GM18505 (cell line): ENCODE measurements around the gene CYP8B1.

Experiments used
- ATAC-seq: cut with Tn5 transposase; IDR thresholded peaks from one replicate; pipeline ENCODE4 v1.9.1; 2021; ENCODE audit not compliant: unreplicated experiment
- POLR2A ChIP-seq: IDR thresholded peaks from 4 replicates; pipeline ENCODE4 v1.6.1; 2011; ENCODE audit warnings: borderline replicate concordance; ENCODE audit not compliant: insufficient read depth, insufficient read length; ENCODE audit errors: extremely low read depth

The CYP8B1 gene

GRCh38 chr3:42830437-42831320, 45.0 kb downstream of the CYP8B1 start:
- ATAC-seq: no peak
- no peak for TF ChIP-seq POLR2A

- no peak for ATAC-seq
- TF ChIP-seq POLR2A: no peak
Observed at GRCh38 chr3:42829628-42830436, 45.8 kb downstream of the CYP8B1 start.

- ATAC-seq: no peak
- no peak for TF ChIP-seq POLR2A
Observed at GRCh38 chr3:42829083-42829627, 46.5 kb downstream of the CYP8B1 start.

- TF ChIP-seq POLR2A: no peak
- no peak for ATAC-seq
Observed at GRCh38 chr3:42827654-42828053, 48.0 kb downstream of the CYP8B1 start.

- no peak for TF ChIP-seq POLR2A
- ATAC-seq: no peak
Observed at GRCh38 chr3:42827023-42827422, 48.7 kb downstream of the CYP8B1 start.

GRCh38 chr3:42826141-42826540, 49.5 kb downstream of the CYP8B1 start:
- no peak for ATAC-seq
- no peak for TF ChIP-seq POLR2A

GRCh38 chr3:42823351-42823750, 52.3 kb downstream of the CYP8B1 start:
- ATAC-seq: no peak
- TF ChIP-seq POLR2A: no peak

GRCh38 chr3:42822828-42823227, 52.9 kb downstream of the CYP8B1 start:
- no peak for ATAC-seq

More at GRCh38 chr3:42822828-42823227, 52.9 kb downstream of the CYP8B1 start:
- no peak for TF ChIP-seq POLR2A
